HT1080 (cell line): ENCODE measurements around the gene OR6B1. TPM values are rescaled to one million over a fixed set of nuclear protein-coding genes. Genes with fewer than 3 reads are reported as not detected.

Experiments used
- DNase-seq: peaks from one replicate; pipeline ENCODE4 v3.0.0-alpha.2; 2015; ENCODE audit warnings: low read depth
- polyA plus RNA-seq, 2 experiments: library from polyadenylated mRNA; depleted of rRNA; stranded (reverse); fragments of >200 nt; gene quantifications; 2 replicates each; pipeline ENCODE4 v1.2.3, GENCODE V29; 2015
- total RNA-seq: library from RNA; depleted of rRNA; stranded (reverse); fragments of >200 nt; shearing (Covaris generic); gene quantifications from 2 replicates; pipeline ENCODE4 v1.2.3, GENCODE V29; 2014; rRNA removed

The OR6B1 gene
- total RNA-seq: not detected in 2 replicates
- polyA plus RNA-seq (2015; cell fraction: cytosol; rRNA removed): not detected in 2 replicates
- polyA plus RNA-seq (2015; cell fraction: nucleus; rRNA removed): not detected in 2 replicates

- DNase-seq: no peak
Observed at GRCh38 chr7:144000020-144000419, at the start of gene OR6B1. Gene OR6B1, plus strand, starts transcription at chr7:144000320. Its CDS starts 3,677 bp downstream, at chr7:144003997.

GRCh38 chr7:143953421-143953820, 46.7 kb upstream of the OR6B1 start:
- no peak for DNase-seq

- no peak for DNase-seq
Observed at GRCh38 chr7:143954135-143954534, 46.0 kb upstream of the OR6B1 start.

- no peak for DNase-seq
Observed at GRCh38 chr7:143954544-143954943, 45.6 kb upstream of the OR6B1 start, which contains the start of gene OR2F1. Gene OR2F1, plus strand, starts transcription at chr7:143954844. Its CDS starts 5,127 bp downstream, at chr7:143959971.

- DNase-seq: no peak
Observed at GRCh38 chr7:143958781-143959180, 41.3 kb upstream of the OR6B1 start.

DNA sequence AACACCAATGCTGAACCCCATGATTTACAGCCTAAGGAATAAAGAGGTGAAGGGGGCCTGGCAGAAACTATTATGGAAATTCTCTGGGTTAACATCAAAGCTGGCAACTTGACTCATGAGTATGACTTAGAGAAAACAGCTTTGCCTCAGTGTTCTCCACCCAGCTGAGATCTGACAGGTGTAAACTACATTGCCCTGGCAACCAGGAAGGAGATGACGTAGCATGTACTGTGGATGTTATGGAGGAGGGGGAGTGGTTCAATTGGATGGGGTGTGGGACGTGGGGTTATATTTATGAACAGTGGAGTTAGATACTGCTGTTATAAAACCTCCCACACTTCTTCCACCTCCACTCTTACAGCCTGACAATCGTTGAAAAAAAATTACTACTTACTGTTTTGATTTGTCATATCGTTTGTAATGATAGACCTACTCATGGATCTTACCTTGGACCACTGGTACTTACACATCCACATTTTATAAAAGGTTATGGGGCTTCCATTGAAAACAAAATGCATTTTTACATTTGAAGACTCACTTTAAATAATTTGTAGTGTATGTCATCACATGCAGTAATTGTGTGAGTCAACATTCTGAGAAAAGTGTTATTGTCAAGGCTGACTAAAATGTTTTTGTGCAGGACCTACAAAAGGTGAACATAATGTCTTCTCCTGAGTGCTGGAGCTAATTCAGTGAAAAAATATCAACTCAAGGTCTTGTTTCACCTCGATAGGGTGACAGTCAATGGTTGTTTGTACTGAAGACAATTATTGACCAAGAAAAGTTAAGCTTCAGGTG, 39.1 kb upstream of the OR6B1 start:
- DNase-seq: no peak

DNA sequence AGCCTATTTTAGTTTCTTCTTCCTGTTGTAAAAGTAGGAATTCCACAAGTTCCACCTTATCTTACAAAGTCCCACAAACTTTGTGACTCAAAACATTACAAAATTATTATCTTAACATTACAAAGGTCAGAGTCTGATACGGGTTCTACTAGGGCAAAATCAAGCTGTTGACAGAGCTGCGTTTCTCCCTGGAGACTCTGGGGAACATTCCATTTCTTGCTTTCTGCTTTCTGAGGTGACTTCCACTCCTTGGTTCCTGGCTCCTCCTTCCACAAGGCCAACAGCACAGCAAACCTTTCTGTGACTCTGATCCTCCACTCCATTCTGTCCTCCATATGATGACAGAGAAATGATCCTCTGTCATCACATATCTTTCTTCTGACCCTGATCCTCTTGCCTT, 34.8 kb upstream of the OR6B1 start:
- DNase-seq: no peak

DNA sequence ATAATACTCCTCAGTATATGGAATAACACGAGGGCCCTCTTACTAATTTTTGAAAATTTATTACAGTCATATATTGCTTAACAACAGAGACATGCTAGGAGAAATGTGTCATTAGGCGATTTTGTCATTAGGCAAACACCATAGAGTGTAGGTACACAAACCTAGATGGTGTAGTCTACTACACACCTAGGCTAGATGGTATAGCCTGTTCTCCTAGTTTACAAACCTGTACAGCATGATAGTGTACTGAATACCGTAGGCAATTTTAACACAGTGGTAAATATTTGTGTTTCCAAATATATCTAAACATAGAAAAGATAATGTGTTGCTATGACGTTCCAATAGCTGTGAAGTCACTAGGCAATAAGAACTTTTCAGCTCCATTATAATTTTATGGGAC, 32.7 kb upstream of the OR6B1 start:
- DNase-seq: no peak

DNA sequence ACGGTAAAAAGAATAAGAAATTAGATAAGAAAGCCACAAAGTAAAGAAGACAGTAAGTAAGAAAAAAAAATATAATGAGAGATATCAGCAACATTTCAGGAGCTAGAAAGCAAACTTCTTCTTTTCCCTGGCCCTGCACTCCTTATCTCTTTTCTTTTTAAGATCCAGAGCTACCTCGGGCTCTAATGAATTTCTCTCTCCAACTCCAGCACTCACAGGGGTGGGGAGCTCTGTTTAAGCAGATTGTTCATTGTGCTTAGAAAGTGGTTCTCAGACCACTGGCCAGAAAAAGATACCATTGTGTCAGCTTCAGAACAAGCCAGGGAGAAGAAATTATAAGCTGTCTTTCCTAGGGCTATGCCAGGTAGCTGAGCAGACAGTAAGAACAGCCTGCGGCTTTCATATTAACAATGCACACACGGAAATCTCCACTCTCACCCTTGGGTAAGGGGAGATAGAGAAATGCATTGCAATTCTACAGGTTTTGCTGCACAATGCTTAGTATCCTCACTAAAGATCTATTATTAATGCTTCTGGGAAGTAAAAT, 26.2 kb upstream of the OR6B1 start:
- DNase-seq: no peak

DNA sequence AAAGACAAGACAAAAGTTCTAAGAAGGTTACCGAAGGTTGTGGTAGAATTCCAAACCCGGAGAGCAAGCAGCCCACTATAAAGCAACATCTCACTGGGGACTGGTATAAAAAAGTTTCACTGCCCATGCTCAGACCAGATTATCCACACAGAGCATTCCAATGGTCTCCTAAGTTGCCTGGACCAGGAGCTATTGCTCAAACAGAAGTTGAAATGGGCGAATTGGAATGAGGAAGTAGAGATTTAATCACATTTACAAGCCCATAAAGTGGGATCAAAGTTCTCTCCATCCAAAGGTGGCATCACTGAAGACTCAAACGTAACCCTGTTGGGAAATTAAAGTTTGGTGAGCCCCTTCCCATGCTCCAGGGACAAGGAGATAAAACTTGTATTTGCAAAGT, 25.7 kb upstream of the OR6B1 start:
- DNase-seq: no peak

GRCh38 chr7:143975617-143976016, 24.5 kb upstream of the OR6B1 start:
- no peak for DNase-seq

DNA sequence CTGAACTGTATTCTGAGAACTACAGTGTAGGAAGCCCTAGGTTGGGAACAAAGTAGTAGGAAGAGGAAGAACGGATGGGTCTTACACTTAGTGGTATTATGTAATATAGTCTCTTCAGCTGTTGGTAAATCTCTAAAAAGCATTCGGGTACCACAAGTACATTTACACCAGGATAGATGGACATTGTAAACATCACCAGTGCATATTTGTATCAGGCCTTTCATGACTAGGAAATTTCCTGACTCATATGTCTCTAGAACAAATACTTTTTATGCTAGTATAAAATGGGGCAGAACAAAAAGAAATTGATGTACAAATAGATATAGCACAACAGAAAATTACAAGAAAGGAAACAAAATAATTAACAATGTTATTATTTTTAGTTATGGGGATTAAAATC, 21.5 kb upstream of the OR6B1 start:
- DNase-seq: no peak

DNA sequence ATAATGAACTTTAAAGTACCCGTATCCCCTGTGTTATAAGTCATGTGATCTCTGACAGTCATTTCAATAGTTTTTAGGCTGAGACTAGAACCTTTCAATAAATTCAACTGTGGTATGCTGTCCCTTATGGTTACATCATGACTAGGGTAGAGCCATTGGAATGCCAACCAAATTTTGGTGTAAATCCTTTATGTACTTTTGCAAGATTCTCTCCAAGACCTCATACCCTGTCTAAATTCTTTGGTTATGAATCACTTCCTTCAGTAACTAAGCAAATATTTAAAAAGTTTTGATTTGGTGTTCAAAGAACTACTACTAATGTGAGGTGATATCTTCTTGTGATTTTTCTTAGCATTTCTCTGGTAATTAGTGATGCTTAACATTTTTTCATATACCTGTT, 20.8 kb upstream of the OR6B1 start:
- peak; percentile 78 for DNase-seq

GRCh38 chr7:143979998-143980397, 20.1 kb upstream of the OR6B1 start:
- DNase-seq: no peak

DNA sequence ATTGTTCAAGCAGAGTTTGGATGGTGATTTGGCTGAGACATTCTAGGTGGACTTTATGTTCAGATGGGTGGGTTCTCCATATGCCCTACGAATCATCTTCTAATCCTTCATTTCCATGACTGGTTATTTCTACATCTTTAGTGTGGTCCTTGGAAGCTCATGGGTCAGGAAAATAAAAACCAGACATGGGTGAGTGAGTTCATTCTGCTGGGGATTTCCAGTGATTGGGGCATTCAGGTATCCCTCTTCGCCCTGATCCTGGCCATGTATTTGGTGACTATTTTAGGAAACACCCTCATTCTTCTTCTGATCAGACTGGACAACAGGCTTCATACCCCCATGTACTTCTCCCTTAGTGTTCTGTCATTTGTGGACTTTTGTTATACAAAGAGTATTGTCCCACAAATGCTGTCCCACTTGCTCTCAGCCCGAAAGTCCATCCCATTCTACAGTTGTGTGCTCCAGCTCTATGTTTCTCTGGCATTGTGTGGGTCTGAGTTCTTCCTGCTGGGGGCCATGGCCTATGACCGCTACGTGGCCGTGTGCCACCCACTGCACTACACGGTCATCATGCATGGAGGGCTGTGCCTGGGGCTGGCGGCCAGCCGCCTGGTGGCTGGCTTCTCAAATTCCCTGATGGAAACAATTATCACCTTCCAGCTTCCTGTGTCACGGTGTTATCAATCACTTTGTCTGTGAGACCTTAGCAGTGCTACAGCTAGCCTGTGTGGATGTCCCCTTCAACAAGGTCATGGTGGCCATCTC, 19.2 kb upstream of the OR6B1 start:
- no peak for DNase-seq

DNA sequence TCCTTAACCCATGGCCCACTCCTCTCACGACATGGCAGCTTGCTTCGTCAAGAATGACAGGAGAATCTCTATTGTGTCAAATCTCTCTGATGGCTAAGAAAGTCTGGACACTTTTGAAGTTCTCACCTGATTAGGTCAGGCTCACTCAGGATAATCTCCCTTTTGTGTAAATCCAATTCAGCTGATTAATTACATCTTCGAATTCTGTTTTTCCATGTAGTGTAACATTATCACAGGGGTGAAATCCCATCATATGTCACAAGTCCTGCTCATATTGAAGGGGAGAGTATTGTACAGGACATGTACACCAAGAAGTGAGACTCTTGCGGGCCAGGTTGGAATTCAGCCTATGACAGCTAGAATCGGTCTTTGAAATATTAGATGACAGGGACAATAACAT, 16.2 kb upstream of the OR6B1 start:
- DNase-seq: no peak

DNA sequence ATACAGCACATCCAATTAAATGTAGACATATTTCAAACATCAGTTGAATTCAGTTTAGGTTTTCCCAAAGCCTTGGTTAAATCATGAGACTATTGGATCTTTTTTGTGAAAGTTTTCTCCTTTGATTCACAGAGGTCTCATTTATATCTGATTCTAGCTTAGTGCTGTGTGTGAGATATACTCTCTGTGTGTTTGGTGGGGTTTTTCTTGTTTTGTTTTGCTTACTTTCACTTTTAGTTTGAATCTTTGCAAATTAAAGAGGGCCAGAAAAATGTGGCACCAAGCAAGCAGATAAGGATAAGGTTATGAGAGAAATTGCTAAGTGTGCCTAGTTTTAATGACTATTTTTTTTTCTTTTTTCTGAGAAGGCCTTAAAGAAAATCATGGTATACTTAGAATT, 12.6 kb upstream of the OR6B1 start:
- DNase-seq: no peak

DNA sequence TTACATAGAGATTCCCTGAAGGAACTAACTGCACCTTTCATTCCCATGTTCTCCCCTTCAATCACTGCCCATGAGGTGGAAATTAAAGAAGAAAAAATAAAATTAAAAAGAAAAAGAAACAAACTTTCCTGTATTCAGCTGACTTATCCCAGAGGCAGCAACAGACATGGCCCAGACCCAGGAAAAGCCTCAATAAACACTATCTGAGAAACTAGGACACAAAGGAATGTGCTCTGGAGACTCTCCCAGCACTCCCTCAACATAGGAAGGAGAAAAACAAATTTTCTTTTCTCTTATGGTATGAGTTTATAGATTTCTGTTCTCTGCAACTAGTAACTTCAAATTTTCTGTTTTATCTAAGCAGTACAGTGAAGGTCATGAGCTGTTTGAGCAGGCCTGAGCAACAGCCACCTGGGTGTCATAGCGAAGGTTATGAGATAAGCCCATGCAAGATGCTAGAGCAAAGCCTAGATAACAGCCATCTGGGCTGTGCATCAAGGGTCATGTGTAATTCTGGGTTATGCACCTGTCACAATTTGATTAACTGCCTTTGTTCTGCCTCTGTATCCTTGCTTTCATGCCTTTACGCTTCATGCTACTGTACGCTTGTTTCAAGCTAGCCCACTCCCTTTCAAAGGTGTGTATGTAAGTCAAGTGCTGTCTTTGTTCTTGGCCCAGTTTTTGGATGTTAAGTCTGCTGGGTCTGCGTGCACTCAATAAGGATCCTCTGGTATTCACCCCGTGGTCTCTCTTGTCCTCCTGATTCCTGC, 11.0 kb upstream of the OR6B1 start:
- no peak for DNase-seq

GRCh38 chr7:143992670-143993069, 7.5 kb upstream of the OR6B1 start:
- no peak for DNase-seq

GRCh38 chr7:143993924-143994323, 6.2 kb upstream of the OR6B1 start:
- DNase-seq: no peak

DNA sequence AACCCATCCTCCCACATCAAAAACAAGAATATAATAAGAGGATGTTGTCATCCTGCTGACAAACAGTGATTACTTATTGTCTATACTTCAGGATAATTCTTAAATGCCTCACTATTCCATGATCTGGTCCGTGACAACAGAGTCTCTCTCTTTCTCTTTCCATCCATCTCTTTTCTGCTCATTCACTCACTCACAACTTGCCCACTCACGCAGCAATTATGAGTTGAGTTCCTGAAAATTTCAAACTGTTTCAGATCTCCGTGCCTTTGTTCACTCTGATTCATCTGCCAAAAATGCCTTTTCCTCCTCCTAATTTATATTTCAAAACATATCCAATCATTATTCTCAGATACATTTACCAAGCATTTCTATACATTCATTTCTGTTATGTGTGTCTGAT, 1.4 kb downstream of the OR6B1 start:
- no peak for DNase-seq
